ENCODE results near the gene CXorf66. TPM values are rescaled to one million over a fixed set of nuclear protein-coding genes. Genes with fewer than 3 reads are reported as not detected.

Gene CXorf66, protein sequence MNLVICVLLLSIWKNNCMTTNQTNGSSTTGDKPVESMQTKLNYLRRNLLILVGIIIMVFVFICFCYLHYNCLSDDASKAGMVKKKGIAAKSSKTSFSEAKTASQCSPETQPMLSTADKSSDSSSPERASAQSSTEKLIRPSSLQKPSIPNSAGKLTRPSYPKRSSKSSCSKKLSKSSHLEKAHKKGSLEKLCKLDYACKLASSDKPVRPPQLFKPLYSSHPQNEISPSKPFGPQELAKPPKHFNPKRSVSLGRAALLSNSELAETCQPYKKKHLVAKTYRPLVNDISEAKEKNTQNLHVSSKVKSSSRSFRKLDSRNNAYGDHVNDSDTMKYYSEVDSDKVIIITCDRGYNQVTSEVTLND
- total RNA-seq (2022; extraction: Qiagen RNA extraction; ENCODE audit: low read depth): not detected in 5 replicates

DNA sequence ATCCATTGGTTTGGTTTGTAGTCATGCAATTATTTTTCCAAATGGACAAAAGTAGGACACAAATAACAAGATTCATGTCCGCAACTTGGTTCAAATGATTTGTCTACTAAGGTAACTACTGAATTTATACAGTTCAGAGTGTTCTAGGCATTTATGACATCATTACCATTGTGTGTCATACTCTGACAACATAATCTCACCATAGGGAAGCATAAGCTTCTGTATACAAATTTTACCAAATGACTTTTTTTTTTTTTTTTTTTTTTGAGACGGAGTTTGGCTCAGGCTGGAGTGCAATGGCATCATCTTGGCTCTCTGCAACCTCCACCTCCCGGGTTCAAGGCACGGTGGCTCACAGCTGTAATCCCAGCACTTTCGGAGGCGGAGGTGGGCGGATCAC is at the start of gene CXorf66:
TSS of gene CXorf66 (minus strand) at position 101 of the 400 bp plus-strand sequence. CDS start at position 76, 25 bp downstream.

DNA sequence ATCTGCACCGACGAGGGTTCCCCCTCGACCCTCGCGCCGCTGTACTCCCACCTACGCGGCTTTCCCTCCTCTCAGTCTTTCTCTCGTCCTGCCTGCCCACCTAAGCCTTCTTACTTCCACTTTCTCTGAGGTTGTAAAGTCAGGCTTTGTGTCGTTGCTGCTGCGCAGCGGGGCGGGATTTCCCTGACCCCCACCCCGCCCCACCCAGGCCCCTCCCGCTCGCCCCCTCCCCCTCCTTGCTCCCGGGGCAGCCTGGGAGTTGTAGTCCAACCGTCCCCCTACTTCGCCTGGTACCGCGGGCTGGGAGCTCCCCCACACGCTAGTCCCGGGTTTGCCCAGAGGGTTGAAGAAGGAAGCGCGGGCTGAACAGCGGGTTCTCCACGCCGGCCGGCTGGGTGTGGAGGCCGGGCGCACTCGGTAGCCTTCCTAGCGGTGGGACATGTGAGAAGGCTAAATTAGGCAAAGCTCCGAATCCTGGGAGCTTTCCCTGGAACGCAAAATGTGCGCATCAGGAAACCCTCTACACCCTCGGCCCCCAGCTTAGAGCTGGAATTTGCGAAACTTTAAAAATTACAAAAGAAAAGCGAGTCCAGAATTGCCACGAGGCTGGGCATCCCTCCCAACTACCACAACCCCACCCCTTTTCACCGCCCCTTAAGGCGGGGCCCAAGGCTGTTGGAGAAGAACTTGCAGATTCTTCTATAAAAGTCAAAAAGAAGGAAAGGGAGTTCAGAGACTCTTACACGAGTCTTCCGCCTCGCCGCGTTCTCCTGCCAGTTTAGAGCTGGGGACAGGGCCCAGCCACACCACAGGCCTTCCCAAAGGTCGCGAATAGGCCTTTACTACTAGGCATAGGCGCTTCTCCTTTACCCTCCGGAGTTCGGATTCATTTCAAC is 32.2 kb downstream of the CXorf66 start, which contains the start of gene ATP11C:
TSS of gene ATP11C (minus strand) at position 153 of the 896 bp plus-strand sequence. CDS start 1,011 bp downstream, outside the sequence.

Other genes with a start within 250 kb of the CXorf66 start
- 5.0 to 15.8 TPM (median 11.7 TPM) in 5 replicates for gene ATP11C, start 32.5 kb downstream of the CXorf66 start, total RNA-seq (2022; extraction: Qiagen RNA extraction; ENCODE audit: low read depth)

Measured in A549 treated with RU486 at 1 μM for 4 hours (cell line).